ENCODE measurements around the gene SPATA17.

Gene SPATA17

GRCh38 chr1:217881607-217882332 lies 250.6 kb downstream of the SPATA17 start:
- TF ChIP-seq, protein P1, sequence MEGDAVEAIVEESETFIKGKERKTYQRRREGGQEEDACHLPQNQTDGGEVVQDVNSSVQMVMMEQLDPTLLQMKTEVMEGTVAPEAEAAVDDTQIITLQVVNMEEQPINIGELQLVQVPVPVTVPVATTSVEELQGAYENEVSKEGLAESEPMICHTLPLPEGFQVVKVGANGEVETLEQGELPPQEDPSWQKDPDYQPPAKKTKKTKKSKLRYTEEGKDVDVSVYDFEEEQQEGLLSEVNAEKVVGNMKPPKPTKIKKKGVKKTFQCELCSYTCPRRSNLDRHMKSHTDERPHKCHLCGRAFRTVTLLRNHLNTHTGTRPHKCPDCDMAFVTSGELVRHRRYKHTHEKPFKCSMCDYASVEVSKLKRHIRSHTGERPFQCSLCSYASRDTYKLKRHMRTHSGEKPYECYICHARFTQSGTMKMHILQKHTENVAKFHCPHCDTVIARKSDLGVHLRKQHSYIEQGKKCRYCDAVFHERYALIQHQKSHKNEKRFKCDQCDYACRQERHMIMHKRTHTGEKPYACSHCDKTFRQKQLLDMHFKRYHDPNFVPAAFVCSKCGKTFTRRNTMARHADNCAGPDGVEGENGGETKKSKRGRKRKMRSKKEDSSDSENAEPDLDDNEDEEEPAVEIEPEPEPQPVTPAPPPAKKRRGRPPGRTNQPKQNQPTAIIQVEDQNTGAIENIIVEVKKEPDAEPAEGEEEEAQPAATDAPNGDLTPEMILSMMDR (IDR thresholded peaks at IDR 0.05): no peak
- H3K9me3 Mint-ChIP-seq: peaks cover 8% of the 10 kb centered on the region
- H3K36me3 Mint-ChIP-seq (ENCODE audit: low read depth): no peaks in the 10 kb centered on the region
- no peak overlapping the region for H3K27ac Mint-ChIP-seq
- no peak overlapping the region for H3K4me3 Mint-ChIP-seq
- peaks cover 14% of the 10 kb centered on the region for H3K27me3 Mint-ChIP-seq (ENCODE audit: low read depth, poor library complexity)
- no peaks in the 10 kb centered on the region for H3K4me1 Mint-ChIP-seq
- DNase-seq: no peak

GRCh38 chr1:217885181-217885580 lies 254.0 kb downstream of the SPATA17 start:
- no peak for DNase-seq
- TF ChIP-seq, protein P1 (IDR thresholded peaks at IDR 0.05): no peak
- Mint-ChIP-seq H3K4me3 (no peak overlapping the region), H3K4me1 (no peaks in the 10 kb centered on the region), H3K27ac (no peak overlapping the region), H3K27me3 (ENCODE audit: low read depth, poor library complexity) (peaks cover 13% of the 10 kb centered on the region), H3K9me3 (peaks cover 8% of the 10 kb centered on the region), H3K36me3 (ENCODE audit: low read depth) (no peaks in the 10 kb centered on the region)

DNA sequence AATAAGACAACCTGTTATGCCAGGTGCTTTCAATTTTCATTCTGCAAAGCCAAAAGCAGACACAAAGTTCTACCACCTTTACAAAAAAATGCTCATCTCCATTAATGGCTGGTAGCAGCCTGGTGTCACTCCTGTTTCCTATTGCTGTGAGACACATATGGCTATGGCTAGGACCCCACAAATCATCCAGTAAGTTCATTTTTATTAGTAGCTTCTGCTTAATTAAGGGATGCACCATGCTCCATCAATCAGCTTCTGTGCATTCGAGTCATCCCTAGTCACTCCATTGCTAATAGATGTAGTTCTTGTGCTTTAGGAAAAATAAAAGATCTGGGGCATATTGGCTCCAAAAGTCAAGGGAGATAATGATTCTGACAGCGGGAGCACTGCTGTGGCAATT lies 257.2 kb downstream of the SPATA17 start:
- H3K27me3 Mint-ChIP-seq (ENCODE audit: low read depth, poor library complexity): peaks cover 13% of the 10 kb centered on the region
- no peak overlapping the region for H3K27ac Mint-ChIP-seq
- no peaks in the 10 kb centered on the region for H3K36me3 Mint-ChIP-seq (ENCODE audit: low read depth)
- TF ChIP-seq, protein P1 (IDR thresholded peaks at IDR 0.05): no peak
- no peak overlapping the region for H3K4me3 Mint-ChIP-seq
- H3K9me3 Mint-ChIP-seq: peaks cover 3% of the 10 kb centered on the region
- H3K4me1 Mint-ChIP-seq: no peaks in the 10 kb centered on the region
- DNase-seq: no peak

DNA sequence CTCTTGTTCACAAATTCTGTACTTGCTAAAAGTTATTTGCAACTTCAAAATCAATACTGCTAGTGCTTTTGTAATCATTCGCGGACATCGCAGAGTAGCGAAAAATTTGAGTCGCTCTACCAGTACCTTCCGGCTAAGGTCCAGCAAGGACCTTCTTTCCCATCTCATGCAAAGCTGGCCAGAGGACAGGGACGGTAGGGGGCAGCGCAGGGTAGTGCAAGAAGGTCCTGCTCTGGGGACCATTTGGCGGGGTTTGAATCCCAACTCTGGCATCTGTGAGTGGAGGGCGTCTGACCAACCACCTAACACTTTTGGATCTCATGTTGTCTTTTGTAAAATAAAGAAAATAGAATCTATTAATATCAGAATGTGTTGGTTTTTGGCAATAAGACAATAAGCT lies 258.3 kb downstream of the SPATA17 start:
- H3K4me1 Mint-ChIP-seq: no peaks in the 10 kb centered on the region

GRCh38 chr1:217891966-217892365 lies 260.8 kb downstream of the SPATA17 start:
- TF ChIP-seq, protein P1 (IDR thresholded peaks at IDR 0.05): no peak
- no peaks in the 10 kb centered on the region for H3K36me3 Mint-ChIP-seq (ENCODE audit: low read depth)

More for the DNA sequence above, 258.3 kb downstream of the SPATA17 start:
- Mint-ChIP-seq H3K36me3 (ENCODE audit: low read depth) (no peaks in the 10 kb centered on the region), H3K27ac (no peak overlapping the region), H3K4me3 (no peak overlapping the region), H3K9me3 (no peaks in the 10 kb centered on the region), H3K27me3 (ENCODE audit: low read depth, poor library complexity) (peaks cover 17% of the 10 kb centered on the region)
- peak; percentile 68 for DNase-seq
- TF ChIP-seq, protein P1 (IDR thresholded peaks at IDR 0.05): peak; percentile 59

DNA sequence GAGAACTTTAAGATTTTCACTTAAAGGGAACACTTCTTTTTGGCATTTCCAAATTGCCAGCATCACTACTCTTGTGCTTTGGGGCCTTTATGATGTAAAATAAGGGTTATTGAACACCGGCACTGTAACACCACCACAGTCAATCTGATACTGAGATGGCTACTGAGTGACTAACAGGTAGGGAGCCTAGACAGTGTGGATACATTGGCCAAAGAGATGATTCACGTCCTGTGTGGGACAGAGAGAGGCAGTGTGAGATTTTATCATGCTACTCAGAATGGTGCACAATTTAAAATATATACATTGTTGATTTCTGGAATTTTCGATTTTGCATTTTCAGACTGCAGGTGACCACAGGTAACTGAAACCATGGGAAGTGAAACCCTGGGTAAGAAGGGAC lies 261.6 kb downstream of the SPATA17 start:
- Mint-ChIP-seq H3K27ac (no peak overlapping the region), H3K36me3 (ENCODE audit: low read depth) (no peaks in the 10 kb centered on the region), H3K4me1 (no peaks in the 10 kb centered on the region), H3K9me3 (no peaks in the 10 kb centered on the region), H3K4me3 (no peak overlapping the region), H3K27me3 (ENCODE audit: low read depth, poor library complexity) (peaks cover 14% of the 10 kb centered on the region)
- TF ChIP-seq, protein P1 (IDR thresholded peaks at IDR 0.05): no peak
- no peak for DNase-seq

More at GRCh38 chr1:217891966-217892365, 260.8 kb downstream of the SPATA17 start:
- no peak for DNase-seq
- Mint-ChIP-seq H3K4me1 (no peaks in the 10 kb centered on the region), H3K4me3 (no peak overlapping the region), H3K27me3 (ENCODE audit: low read depth, poor library complexity) (peaks cover 14% of the 10 kb centered on the region), H3K9me3 (no peaks in the 10 kb centered on the region), H3K27ac (no peak overlapping the region)
